Activated T-helper 17 cell treated with anti-CD3 and anti-CD28 coated beads, Interleukin-2, amount 50 U/mL, for 72 hours (primary cell): Measurements from ENCODE around the gene GIT1. TPM values are rescaled to one million over a fixed set of nuclear protein-coding genes. Genes with fewer than 3 reads are reported as not detected.
A peak's percentile ranks its signal among the peaks of the same experiment; 100 is the strongest.

Source experiments
- ATAC-seq: fragments of 150-1000 bp; cut with Tn5 transposase; replicated peaks from 2 replicates; pipeline ENCODE4 v1.10.0; 2021; ENCODE audit warnings: mild to moderate bottlenecking, moderate library complexity
- H3K27ac Mint-ChIP-seq: one replicate; pipeline ENCODE4 v1.8.0; 2022; ENCODE audit warnings: mixed read lengths
- H3K27me3 Mint-ChIP-seq: one replicate; pipeline ENCODE4 v1.8.0; 2022; ENCODE audit warnings: mixed read lengths
- H3K36me3 Mint-ChIP-seq: one replicate; pipeline ENCODE4 v1.8.0; 2022; ENCODE audit warnings: low read depth, mild to moderate bottlenecking, mixed read lengths
- H3K4me1 Mint-ChIP-seq: one replicate; pipeline ENCODE4 v1.8.0; 2022; ENCODE audit warnings: mixed read lengths
- H3K4me3 Mint-ChIP-seq: one replicate; pipeline ENCODE4 v1.8.0; 2022; ENCODE audit warnings: mild to moderate bottlenecking, mixed read lengths
- H3K9me3 Mint-ChIP-seq: one replicate; pipeline ENCODE4 v1.8.0; 2022; ENCODE audit warnings: mixed read lengths
- total RNA-seq, 2 donors: library from RNA; stranded (reverse); gene quantifications; one replicate each; pipeline ENCODE4 v1.2.3, GENCODE V29; 2022

GIT1 gene
- total RNA-seq, 2 donors from 2014 or later = 52.4 to 65.7 TPM

DNA sequence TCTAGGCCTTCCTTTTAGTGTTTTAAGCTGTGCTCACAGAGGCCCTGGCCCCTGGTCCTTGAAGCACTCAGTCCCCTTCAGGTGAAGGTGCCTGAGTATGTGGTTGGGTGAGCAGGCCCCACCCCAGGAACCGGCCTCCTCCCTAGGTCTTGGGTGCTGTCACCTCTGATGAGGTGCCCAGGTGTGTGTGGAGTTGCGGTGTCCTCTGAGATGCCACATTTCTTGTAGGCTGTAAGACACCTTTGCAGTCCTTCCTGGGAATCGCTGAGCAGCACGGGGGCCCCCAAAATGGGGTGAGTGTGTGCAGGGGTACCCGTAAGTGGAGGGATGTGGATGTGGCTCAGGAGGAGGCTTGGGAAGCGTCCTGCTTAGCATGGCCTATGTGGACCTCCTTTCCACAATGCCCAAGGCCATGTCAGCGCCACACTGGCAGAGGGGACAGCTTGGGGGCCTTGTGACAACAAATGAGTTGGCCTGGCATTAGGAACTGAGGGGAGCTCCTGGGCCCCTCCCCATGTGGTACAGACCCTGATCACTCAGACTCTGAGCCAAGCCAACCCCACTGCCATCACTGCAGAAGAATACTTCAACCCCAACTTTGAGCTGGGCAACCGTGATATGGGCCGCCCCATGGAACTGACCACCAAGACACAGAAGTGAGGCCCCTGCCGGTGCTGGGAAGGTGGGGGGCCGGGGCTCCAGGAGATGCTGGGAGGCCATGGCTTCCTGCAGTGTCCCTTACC, 22.1 kb upstream of the GIT1 start:
- Mint-ChIP-seq H3K36me3 (no peaks in the 10 kb centered on the region), H3K4me3 (no peak overlapping the region), H3K27me3 (no peaks in the 10 kb centered on the region), H3K4me1 (peaks cover 15% of the 10 kb centered on the region), H3K9me3 (no peaks in the 10 kb centered on the region), H3K27ac (no peak overlapping the region)
- no peak for ATAC-seq

DNA sequence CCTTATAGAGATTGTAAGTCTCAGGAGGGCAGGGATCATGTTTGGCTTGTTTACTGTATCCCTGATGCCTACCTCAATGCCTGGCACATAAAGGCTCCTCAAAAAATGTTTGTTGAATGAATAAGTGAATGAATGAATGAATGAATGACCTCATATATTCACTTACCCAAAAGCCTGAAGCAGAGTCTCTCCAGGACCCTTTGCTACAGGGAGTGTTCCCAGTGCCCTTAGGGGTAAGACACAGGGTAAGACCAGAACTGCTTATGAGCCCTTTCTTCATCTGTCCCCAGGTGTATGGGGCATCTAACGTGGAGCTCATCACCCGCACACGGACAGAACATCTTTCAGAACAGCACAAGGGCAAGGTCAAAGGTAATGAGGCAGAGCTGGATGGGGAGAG, 20.9 kb upstream of the GIT1 start:
- no peak overlapping the region for H3K27ac Mint-ChIP-seq

DNA sequence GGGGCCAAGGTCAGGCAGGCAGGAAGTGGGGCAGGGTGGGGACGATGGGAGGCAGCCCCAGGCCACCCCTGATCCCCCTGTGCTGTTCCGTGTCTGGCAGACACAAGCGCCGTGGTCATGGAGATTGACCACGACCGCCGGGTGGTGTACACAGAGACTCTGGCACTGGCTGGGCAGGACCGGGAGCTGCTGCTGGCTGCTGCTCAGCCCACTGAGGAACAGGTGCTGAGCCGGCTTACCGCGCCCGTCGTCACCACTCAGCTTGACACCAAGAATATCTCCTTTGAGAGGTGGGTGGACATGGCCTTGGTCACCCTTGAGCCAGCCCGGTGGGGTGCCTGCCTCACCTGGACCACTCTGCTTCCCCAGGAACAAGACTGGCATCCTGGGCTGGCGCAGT, 19.5 kb upstream of the GIT1 start:
- no peaks in the 10 kb centered on the region for H3K9me3 Mint-ChIP-seq
- H3K27me3 Mint-ChIP-seq = no peaks in the 10 kb centered on the region
- no peak overlapping the region for H3K4me3 Mint-ChIP-seq
- no peaks in the 10 kb centered on the region for H3K4me1 Mint-ChIP-seq
- no peaks in the 10 kb centered on the region for H3K36me3 Mint-ChIP-seq
- no peak for ATAC-seq
- H3K27ac Mint-ChIP-seq = no peak overlapping the region

More for the DNA sequence above, 20.9 kb upstream of the GIT1 start:
- H3K4me1 Mint-ChIP-seq = peaks cover 8% of the 10 kb centered on the region
- H3K36me3 Mint-ChIP-seq = no peaks in the 10 kb centered on the region
- no peaks in the 10 kb centered on the region for H3K27me3 Mint-ChIP-seq
- H3K4me3 Mint-ChIP-seq = no peak overlapping the region
- no peaks in the 10 kb centered on the region for H3K9me3 Mint-ChIP-seq
- no peak for ATAC-seq

DNA sequence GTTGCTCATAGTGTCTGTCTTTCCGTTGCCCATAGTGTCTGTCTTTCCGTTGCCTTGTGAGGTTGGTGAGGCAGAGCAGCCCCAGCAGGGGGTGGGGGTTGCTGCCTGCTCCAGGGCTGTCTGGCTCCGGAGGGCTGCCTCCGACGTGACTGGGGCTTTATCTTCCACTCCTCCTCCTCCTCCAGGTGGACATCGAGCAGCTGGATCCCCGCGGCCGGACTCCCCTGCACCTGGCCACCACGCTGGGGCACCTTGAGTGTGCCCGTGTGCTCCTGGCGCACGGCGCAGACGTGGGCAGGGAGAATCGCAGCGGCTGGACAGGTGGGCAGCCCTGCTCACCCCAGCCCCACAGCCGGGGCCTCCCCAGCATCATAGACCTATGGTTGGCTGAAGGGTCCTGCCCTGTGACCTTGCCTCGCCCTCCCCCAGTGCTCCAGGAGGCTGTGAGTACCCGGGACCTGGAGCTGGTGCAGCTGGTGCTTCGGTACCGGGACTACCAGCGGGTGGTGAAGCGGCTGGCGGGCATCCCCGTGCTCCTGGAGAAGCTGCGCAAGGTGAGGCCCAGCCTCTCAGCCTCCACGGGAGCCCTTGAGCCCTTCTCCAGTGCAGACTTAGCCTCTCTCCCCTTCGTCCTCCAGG, 18.2 kb upstream of the GIT1 start:
- H3K9me3 Mint-ChIP-seq = no peaks in the 10 kb centered on the region
- H3K27ac Mint-ChIP-seq = no peak overlapping the region
- no peak overlapping the region for H3K4me3 Mint-ChIP-seq
- no peaks in the 10 kb centered on the region for H3K4me1 Mint-ChIP-seq
- ATAC-seq = no peak
- H3K36me3 Mint-ChIP-seq = no peaks in the 10 kb centered on the region
- H3K27me3 Mint-ChIP-seq = no peaks in the 10 kb centered on the region

DNA sequence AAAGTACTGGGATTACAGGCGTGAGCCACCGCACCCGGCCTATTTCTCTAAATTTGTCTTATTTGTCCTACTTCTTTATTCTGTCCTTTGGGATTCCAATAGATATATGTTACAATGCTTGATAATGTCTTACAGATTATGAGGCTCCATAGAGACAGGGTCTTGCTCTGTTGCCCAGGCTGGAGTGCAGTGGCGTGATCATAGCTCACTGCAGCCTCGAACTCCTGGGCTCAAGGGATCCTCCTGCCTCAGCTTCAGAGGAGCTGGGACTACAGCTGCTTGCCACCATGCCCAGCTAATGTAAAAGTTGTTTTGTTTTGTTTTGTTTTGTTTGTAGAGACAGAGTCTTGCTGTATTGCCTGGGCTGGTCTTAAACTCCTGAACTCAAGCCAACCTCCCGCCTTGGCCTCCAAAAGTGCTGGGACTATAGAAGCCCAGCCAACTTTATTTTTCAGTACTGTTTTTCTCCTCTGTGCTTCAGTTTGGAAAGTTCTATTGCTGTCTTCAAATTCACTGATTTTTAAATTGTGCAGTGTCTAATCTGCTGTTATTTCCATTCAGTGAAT, 13.7 kb upstream of the GIT1 start:
- ATAC-seq = no peak
- Mint-ChIP-seq H3K4me1 (no peaks in the 10 kb centered on the region), H3K9me3 (no peaks in the 10 kb centered on the region), H3K4me3 (no peak overlapping the region), H3K27ac (no peak overlapping the region), H3K27me3 (no peaks in the 10 kb centered on the region), H3K36me3 (no peaks in the 10 kb centered on the region)

DNA sequence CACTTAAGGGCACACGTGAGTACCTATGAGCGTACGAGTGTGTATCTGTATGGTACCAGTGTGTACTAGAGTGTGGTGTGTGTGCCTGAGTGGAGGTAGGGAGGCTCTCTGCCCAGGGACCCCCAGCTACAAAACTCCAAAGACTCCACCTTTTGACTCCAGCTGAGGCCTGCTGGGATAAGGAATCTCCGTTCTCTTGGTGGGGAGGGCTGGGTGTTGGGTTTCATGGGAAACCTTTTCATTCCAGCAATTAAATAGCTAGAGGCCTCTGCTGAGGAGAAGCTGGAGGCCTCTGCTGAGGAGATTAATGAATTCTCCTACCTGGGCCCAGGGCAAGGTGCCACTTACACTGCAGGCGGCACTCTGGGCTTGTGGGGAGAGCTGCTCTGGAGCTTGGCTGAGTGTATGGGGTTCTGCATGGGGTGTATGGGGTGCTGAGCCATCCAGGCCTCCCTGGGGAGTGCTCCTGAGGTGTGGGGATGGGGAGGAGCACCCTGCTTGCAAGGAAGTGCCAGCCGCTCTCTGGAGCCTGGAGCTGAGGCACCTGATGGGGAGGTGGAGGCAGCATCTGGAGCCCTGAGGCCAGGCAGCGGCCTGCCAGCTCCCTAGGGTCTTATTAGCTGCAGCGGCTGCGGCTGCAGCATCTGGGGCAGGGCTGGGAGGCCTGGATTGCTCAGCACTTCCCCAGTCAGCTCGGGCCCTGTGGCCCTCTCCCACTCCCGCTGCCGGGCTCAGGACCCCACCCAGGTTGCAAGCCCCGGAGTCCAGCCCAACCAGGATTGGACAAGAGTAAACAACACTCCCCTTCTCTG, 8.1 kb upstream of the GIT1 start:
- Mint-ChIP-seq H3K4me3 (no peak overlapping the region), H3K27me3 (no peaks in the 10 kb centered on the region), H3K36me3 (no peaks in the 10 kb centered on the region), H3K27ac (no peak overlapping the region), H3K4me1 (no peaks in the 10 kb centered on the region), H3K9me3 (no peaks in the 10 kb centered on the region)
- no peak for ATAC-seq

DNA sequence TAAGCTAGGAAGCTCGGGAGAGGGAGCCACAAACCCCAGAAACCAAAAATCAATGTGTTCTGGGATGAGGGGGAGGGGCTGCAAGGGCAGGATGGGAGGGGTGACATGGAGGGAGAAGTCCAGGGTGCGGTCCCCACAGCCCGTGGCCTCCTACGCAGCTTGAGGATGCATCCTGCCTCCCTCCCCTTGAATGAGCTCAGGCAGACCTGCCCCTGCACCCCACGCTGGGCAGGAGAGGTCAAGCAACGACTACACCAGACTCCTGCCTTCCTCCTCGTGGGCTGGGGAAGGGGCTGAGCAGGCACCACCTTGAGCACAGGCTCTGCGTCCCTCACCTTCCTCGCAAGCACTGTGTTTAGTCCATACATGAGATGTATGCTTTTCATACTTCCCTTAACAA, 7.4 kb upstream of the GIT1 start:
- H3K36me3 Mint-ChIP-seq = no peaks in the 10 kb centered on the region
- no peaks in the 10 kb centered on the region for H3K4me1 Mint-ChIP-seq
- ATAC-seq = no peak
- H3K27ac Mint-ChIP-seq = no peak overlapping the region
- H3K4me3 Mint-ChIP-seq = no peak overlapping the region
- no peaks in the 10 kb centered on the region for H3K27me3 Mint-ChIP-seq
- H3K9me3 Mint-ChIP-seq = no peaks in the 10 kb centered on the region

DNA sequence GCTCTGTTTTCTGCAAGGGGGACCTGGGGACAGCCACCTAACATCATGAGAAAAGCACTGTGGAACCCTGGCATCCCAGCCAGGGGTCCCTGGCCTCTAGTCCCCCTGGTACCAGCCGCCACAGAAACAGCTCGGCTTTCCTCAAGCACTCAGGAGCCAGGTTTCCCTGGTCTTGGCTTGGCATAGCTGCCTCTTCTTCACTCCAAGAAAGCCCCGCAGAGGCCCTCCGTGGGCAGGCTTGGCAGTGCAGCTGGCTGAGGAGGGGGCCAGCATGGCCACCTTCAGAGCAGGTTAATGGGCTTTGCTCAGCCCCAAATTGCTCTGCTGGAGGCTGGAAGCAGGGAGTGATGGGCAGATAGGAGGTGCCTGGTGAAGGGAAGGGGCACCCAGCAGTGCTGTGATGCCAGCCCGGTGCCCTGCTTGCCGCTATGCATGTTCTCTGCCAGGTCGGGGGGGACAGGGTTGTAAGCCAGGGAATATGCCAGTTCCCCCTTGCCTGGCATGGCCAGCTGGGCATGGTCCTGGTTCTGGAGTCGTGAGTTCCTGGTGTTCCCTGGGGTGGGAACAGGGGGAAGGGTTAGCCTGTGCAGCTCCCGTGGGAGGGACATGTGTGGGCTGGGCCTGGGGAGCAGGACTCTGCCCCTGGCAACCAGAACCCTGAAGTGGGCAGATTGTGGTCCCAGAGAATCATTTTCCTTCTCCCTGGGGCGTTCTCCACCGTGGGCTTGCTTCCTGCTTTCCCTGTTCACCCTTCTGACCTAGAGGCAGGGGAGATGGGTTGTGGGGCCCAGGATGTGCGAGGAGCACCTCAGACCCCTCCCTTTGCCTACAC, 6.7 kb upstream of the GIT1 start:
- Mint-ChIP-seq H3K27me3 (no peaks in the 10 kb centered on the region), H3K4me1 (no peaks in the 10 kb centered on the region), H3K27ac (no peak overlapping the region), H3K36me3 (no peaks in the 10 kb centered on the region), H3K9me3 (no peaks in the 10 kb centered on the region), H3K4me3 (no peak overlapping the region)
- ATAC-seq = no peak

DNA sequence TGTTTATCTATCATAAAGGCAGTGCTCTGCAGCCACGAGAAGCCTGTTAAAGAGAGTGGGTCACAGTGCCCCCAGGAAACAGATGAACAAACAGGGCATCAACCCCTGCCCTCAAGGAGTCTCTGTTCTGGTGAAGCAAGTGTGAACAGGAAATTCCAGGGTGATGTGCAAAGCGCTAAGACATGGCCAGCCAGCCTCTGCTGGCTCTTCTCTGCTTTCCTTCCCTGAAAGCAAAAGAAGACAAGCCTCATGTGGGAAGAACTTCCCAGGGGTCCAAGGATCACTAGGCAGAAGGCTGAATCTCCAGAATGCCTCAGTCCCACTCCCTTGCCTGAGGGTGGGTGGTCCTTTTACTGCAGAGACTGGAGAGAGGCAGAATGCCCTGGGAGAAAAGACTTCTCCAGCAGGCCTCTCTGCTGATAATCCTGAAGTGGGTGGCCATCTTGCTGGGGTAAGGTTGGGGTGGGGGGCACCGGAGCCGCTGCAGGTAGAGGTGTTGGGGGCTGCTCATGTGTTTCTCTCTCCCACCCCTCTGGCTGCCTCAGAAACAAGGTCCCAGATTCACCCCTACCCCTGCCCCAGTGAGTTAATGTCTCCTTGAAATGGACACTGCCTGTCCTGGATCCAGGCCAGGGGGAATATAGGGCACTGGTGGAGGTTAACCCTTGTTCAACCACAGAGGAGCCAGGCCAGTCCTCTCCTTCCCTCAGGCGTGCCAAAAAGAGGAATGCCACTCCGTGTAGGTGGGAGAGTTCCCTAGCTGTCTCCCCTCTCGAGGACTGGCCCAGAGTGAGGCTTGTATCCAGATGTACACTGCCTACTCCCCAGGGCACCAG, 5.9 kb upstream of the GIT1 start:
- Mint-ChIP-seq H3K4me3 (peak overlapping the region; percentile 71), H3K27me3 (no peaks in the 10 kb centered on the region), H3K36me3 (no peaks in the 10 kb centered on the region), H3K4me1 (no peaks in the 10 kb centered on the region), H3K9me3 (no peaks in the 10 kb centered on the region), H3K27ac (no peak overlapping the region)
- ATAC-seq = no peak

DNA sequence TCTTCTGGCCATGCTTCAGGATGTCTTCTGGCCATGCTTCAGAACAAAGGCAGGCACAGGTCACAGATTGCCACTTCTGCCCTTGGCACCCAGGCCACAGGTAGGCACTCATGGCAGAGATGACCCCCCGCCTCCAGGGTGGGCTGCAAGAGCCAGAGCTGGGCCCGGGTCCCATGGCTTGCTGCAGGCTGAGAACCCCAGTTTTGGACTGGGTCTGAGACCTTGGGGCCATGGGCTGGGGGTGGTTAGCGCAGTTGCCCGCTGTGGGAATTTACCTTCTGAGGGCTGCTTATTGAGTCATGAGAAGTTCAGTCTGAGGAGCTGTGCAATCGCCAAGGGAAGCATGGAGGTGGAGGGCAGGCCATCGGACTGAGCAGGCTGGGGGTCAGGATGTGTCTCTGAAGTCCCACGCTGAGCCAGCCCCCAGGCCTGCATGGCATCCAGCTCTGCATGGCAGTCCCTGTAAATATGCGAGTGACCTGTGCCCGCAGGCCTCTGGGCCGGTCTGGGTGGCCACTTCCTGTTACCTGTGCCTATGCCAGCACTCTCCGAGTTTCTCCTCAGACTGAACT, 5.2 kb upstream of the GIT1 start:
- peak overlapping the region; percentile 71 for H3K4me3 Mint-ChIP-seq
- ATAC-seq = no peak
- H3K27me3 Mint-ChIP-seq = no peaks in the 10 kb centered on the region
- no peaks in the 10 kb centered on the region for H3K4me1 Mint-ChIP-seq
- H3K27ac Mint-ChIP-seq = no peak overlapping the region
- no peaks in the 10 kb centered on the region for H3K9me3 Mint-ChIP-seq
- H3K36me3 Mint-ChIP-seq = no peaks in the 10 kb centered on the region

DNA sequence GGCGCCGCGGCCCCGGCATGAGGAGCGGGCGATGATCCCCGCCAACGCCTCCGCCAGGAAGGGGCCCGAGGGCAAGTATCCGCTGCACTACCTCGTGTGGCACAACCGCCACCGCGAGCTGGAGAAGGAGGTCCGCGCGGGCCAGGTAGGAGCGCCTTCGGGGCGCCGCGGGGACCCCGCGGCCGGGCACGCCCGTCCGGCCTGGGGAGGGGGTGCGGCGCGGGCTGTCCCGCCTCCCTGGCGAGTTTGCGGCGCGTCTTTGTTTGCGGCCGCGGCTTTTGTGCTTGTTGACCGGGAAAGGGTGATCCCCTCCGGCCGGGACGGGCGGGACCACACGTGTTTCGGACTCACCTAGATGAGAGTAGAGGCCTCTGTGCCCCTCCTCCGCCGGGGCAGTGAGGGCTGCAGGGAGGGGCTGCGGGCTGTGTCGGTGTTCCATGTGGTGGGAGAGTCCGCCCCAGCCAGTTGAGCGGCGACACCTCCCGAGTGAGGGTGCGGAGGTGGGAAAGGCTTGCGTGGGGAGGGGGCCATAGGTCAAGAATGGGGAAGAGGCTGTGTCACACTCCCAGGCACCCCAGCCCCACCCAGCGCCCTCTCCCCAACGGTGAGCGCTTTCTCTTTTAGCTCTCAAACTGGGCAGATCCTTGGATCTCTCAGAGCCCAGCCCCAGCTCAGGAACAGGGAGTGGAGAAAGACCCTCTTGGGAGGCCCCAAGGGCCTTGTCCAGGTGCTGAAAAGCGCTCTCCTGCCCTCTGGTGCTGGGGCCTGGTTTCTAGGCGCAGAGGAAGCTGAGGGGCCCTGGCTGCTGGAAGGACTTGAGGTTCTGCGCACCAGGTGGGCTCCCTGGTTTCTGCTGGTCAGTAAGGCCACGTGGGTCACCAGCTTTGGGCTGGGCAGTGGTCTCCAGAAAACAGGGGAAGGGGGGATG, 4.4 kb upstream of the GIT1 start:
- Mint-ChIP-seq H3K9me3 (no peaks in the 10 kb centered on the region), H3K27me3 (no peaks in the 10 kb centered on the region), H3K4me1 (no peaks in the 10 kb centered on the region), H3K36me3 (no peaks in the 10 kb centered on the region), H3K27ac (no peak overlapping the region), H3K4me3 (peak overlapping the region; percentile 71)
- ATAC-seq = peak; percentile 11

DNA sequence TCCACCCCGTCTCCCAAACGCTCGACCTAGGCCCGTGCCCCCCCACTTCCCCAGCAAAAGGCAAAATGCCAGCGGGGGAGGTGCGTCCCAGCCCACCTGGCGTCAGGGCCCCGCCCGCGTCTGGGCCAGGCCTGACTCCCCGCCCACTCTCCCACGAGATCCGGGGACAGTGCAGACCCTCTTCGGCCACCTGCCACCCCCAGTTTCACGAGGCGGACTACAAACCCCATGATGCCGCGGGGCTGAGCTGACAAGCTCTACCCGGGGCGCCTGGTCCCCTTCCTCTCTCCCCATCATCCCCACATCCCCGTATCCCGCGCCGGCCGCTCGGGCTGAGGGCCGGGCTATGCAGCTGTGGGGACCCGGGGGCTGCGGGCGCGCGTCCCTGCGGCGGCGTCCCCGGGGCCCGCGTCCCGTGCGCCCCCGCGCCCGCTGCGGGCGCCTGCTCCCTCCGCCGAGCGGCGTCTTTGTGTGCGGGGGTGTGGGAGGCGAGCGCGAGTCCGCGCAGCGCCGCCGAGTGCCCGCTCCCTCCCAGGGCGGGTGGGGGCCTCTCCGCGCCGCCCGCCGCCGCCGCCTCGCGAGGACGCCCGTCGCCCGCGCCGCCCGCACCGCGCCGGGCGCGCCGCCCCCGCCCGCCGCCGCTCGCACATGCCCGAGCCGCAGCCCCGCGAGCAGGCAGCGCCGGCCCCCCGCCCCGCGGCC, 3.6 kb upstream of the GIT1 start, which contains the start of gene ANKRD13B:
Gene ANKRD13B, plus strand, starts transcription at position 283 of the 702 bp plus-strand sequence. CDS start 490 bp downstream, outside the sequence.
- H3K4me3 Mint-ChIP-seq = peak within 1 kb of the TSS; percentile 82
- ATAC-seq = peak; percentile 8
- no peaks in the 10 kb centered on the region for H3K27me3 Mint-ChIP-seq
- no peak within 1 kb of the TSS for H3K27ac Mint-ChIP-seq
- peaks cover 5% of the 10 kb centered on the region for H3K36me3 Mint-ChIP-seq
- peaks cover 3% of the 10 kb centered on the region for H3K4me1 Mint-ChIP-seq
- no peaks in the 10 kb centered on the region for H3K9me3 Mint-ChIP-seq
